Mucosa of rectum (tissue), 2 donors: Measurements from ENCODE around the gene TYMS.
"Not testable (repeated sequence)": the region's sequence is repeated elsewhere in the genome, so short reads cannot be mapped to it uniquely, and the experiment has no call there.

Experiments
- H3K27ac ChIP-seq, 2 donors: one replicate each; pipeline ENCODE4 v1.7.0; 2013; ENCODE audit warnings: inconsistent platforms in 2 of 2, low read depth in 2 of 2, low read length in 2 of 2
- H3K27me3 ChIP-seq, 2 donors: one replicate each; pipeline ENCODE4 v1.7.0; 2013; ENCODE audit warnings: low read length in 2 of 2; ENCODE audit not compliant: control insufficient read depth in 2 of 2, insufficient read depth in 2 of 2
- H3K36me3 ChIP-seq, 2 donors: one replicate each; pipeline ENCODE4 v1.7.0; 2013; ENCODE audit warnings: low read length in 2 of 2; ENCODE audit not compliant: control insufficient read depth in 2 of 2, insufficient read depth in 2 of 2
- H3K4me1 ChIP-seq, 2 donors: one replicate each; pipeline ENCODE4 v1.7.0; 2013; ENCODE audit warnings: low read length in 2 of 2, mild to moderate bottlenecking in 1 of 2; ENCODE audit not compliant: control insufficient read depth in 2 of 2, insufficient read depth in 2 of 2
- H3K4me3 ChIP-seq, 2 donors: one replicate each; pipeline ENCODE4 v1.7.0; 2013; ENCODE audit warnings: low read length in 2 of 2
- H3K9ac ChIP-seq, 2 donors: one replicate each; pipeline ENCODE4 v1.7.0; 2013; ENCODE audit warnings: low read length in 2 of 2, low read depth in 1 of 2, mild to moderate bottlenecking in 1 of 2
- H3K9me3 ChIP-seq, 2 donors: one replicate each; pipeline ENCODE4 v1.7.0; 2013; ENCODE audit warnings: low read length in 2 of 2; ENCODE audit not compliant: control insufficient read depth in 2 of 2
- donor health status: healthy.
- donor health status: Normal muscosa, but diverticular disease.

Gene TYMS

GRCh38 chr18:676069-676468 lies 18.6 kb downstream of the TYMS start:
- Histone ChIP-seq H3K9ac (no peak overlapping the region), H3K4me1 (no peaks in the 10 kb centered on the region), H3K36me3 (peaks cover 30 to 45% of the 10 kb centered on the region in 2 donors), H3K27ac (no peak overlapping the region), H3K9me3 (no peaks in the 10 kb centered on the region), H3K4me3 (no peak overlapping the region), H3K27me3 (no peaks in the 10 kb centered on the region)

- Histone ChIP-seq H3K27ac (no peak overlapping the region), H3K4me1 (no peaks in the 10 kb centered on the region), H3K27me3 (no peaks in the 10 kb centered on the region), H3K4me3 (no peak overlapping the region), H3K9ac (no peak overlapping the region), H3K36me3 (peaks cover 36 to 48% of the 10 kb centered on the region in 2 donors), H3K9me3 (no peaks in the 10 kb centered on the region)
Observed at GRCh38 chr18:676736-677135, 19.3 kb downstream of the TYMS start.

GRCh38 chr18:677145-677544 lies 19.7 kb downstream of the TYMS start:
- Histone ChIP-seq H3K36me3 (peaks cover 39 to 51% of the 10 kb centered on the region in 2 donors), H3K9ac (no peak overlapping the region), H3K27me3 (no peaks in the 10 kb centered on the region), H3K9me3 (no peaks in the 10 kb centered on the region), H3K4me1 (no peaks in the 10 kb centered on the region), H3K4me3 (no peak overlapping the region), H3K27ac (no peak overlapping the region)

GRCh38 chr18:677951-678381 lies 20.5 kb downstream of the TYMS start:
- Histone ChIP-seq H3K36me3 (peaks cover 33 to 47% of the 10 kb centered on the region in 2 donors), H3K9ac (no peak overlapping the region), H3K4me1 (no peaks in the 10 kb centered on the region), H3K27me3 (no peaks in the 10 kb centered on the region), H3K9me3 (no peaks in the 10 kb centered on the region), H3K4me3 (no peak overlapping the region), H3K27ac (no peak overlapping the region)

GRCh38 chr18:678482-679182 lies 21.2 kb downstream of the TYMS start:
- Histone ChIP-seq H3K27ac (no peak overlapping the region), H3K36me3 (peaks cover 32 to 47% of the 10 kb centered on the region in 2 donors), H3K9ac (no peak overlapping the region)

GRCh38 chr18:679516-679915 lies 22.1 kb downstream of the TYMS start:
- no peaks in the 10 kb centered on the region for H3K4me1 ChIP-seq
- no peaks in the 10 kb centered on the region for H3K9me3 ChIP-seq
- H3K27ac ChIP-seq = no peak overlapping the region
- H3K9ac ChIP-seq = no peak overlapping the region
- H3K36me3 ChIP-seq = peaks cover 32 to 45% of the 10 kb centered on the region in 2 donors
- no peaks in the 10 kb centered on the region for H3K27me3 ChIP-seq
- no peak overlapping the region for H3K4me3 ChIP-seq

More at GRCh38 chr18:678482-679182, 21.2 kb downstream of the TYMS start:
- no peak overlapping the region for H3K4me3 ChIP-seq
- H3K9me3 ChIP-seq = no peaks in the 10 kb centered on the region
- H3K4me1 ChIP-seq = no peaks in the 10 kb centered on the region
- no peaks in the 10 kb centered on the region for H3K27me3 ChIP-seq

- H3K4me3 ChIP-seq = no peak overlapping the region
- no peaks in the 10 kb centered on the region for H3K9me3 ChIP-seq
- no peak overlapping the region for H3K27ac ChIP-seq
- H3K4me1 ChIP-seq = no peaks in the 10 kb centered on the region
- H3K27me3 ChIP-seq = no peaks in the 10 kb centered on the region
- no peak overlapping the region for H3K9ac ChIP-seq
- peaks cover 27 to 40% of the 10 kb centered on the region in 2 donors for H3K36me3 ChIP-seq
Observed at GRCh38 chr18:680392-680791, 22.9 kb downstream of the TYMS start.

- H3K4me3 ChIP-seq = no peak overlapping the region
- H3K27ac ChIP-seq = no peak overlapping the region
- no peaks in the 10 kb centered on the region for H3K27me3 ChIP-seq
- H3K36me3 ChIP-seq = peaks cover 29 to 36% of the 10 kb centered on the region in 2 donors
- no peaks in the 10 kb centered on the region for H3K9me3 ChIP-seq
- H3K4me1 ChIP-seq = no peaks in the 10 kb centered on the region
- H3K9ac ChIP-seq = no peak overlapping the region
Observed at GRCh38 chr18:681985-682384, 24.5 kb downstream of the TYMS start.

- H3K27ac ChIP-seq, H3K9ac ChIP-seq, H3K27me3 ChIP-seq, H3K4me3 ChIP-seq, H3K9me3 ChIP-seq, H3K4me1 ChIP-seq: not testable (repeated sequence)
- peaks cover 33 to 35% of the 10 kb centered on the region in 2 donors for H3K36me3 ChIP-seq
Observed at GRCh38 chr18:682416-682815, 25.0 kb downstream of the TYMS start.

- Histone ChIP-seq H3K9me3 (no peaks in the 10 kb centered on the region), H3K36me3 (peaks cover 33% of the 10 kb centered on the region in 2 donors), H3K27ac (no peak overlapping the region), H3K4me3 (no peak overlapping the region), H3K9ac (no peak overlapping the region), H3K4me1 (no peaks in the 10 kb centered on the region), H3K27me3 (no peaks in the 10 kb centered on the region)
Observed at GRCh38 chr18:682833-683232, 25.4 kb downstream of the TYMS start.
